ENCODE measurements around the gene GLT6D1. TPM values are rescaled to one million over a fixed set of nuclear protein-coding genes. Genes with fewer than 3 reads are reported as not detected.

Gene GLT6D1
- total and polyA plus RNA-seq, 2 donors (not counting 3 experiments of a cell fraction or from before 2014, with no cell fraction given), result not detected

DNA sequence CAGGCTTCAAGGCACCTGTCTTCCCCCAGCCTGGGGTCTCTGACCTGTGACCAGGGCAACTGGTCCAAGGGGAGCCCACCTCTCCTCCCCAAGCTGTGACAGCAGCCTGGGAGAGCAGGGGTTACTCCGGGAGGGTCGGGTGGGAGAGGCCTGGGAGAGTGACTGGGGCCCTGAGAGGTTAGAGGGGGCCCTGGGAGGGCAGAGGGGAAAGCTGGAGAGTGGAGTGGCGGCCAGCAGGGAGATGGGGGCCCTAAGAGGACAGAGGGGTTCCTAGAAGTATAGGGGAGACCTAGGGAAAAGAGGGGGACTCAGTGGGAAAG lies 24.1 kb upstream of the GLT6D1 start:
- no peak for TF ChIP-seq JUN (IDR thresholded peaks at IDR 0.05; ENCODE audit: borderline replicate concordance, insufficient read depth, insufficient read length, low read depth)
- no peak for TF ChIP-seq POLR2A (IDR thresholded peaks at IDR 0.05; ENCODE audit: low read depth, low read length)
- TF ChIP-seq, protein P1, sequence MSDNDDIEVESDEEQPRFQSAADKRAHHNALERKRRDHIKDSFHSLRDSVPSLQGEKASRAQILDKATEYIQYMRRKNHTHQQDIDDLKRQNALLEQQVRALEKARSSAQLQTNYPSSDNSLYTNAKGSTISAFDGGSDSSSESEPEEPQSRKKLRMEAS (IDR thresholded peaks at IDR 0.05; ENCODE audit: insufficient read depth, insufficient read length), result no peak
- TF ChIP-seq EZH2 (IDR thresholded peaks at IDR 0.05; ENCODE audit: borderline replicate concordance, low read depth, low read length, severe bottlenecking), result no peak
- TF ChIP-seq MYC (IDR thresholded peaks at IDR 0.05; ENCODE audit: low read depth, low read length), result no peak
- TF ChIP-seq CTCF (IDR thresholded peaks at IDR 0.05; ENCODE audit: extremely low read depth in 1 of 2, insufficient read depth in 1 of 2, low read depth in 1 of 2, low read length in 2 of 2), result no peak

More for the DNA sequence above, 24.1 kb upstream of the GLT6D1 start:
- no peaks in the 10 kb centered on the region for H3K36me3 ChIP-seq (ENCODE audit: control insufficient read depth in 2 of 2, extremely low read depth in 1 of 2, insufficient read depth in 2 of 2, low read length in 2 of 2)
- no peaks in the 10 kb centered on the region for H3K27me3 ChIP-seq (ENCODE audit: control insufficient read depth in 2 of 2, insufficient read depth in 2 of 2, low read length in 2 of 2)
- H3K9me3 ChIP-seq (replicated peaks; ENCODE audit: control insufficient read depth, insufficient read depth, low read length), result no peaks in the 10 kb centered on the region
- no peak overlapping the region for H3K4me2 ChIP-seq (ENCODE audit: insufficient read depth, low read length)
- H3K79me2 ChIP-seq (ENCODE audit: control insufficient read depth, insufficient read depth, low read length), result no peaks in the 10 kb centered on the region
- H2AFZ ChIP-seq (ENCODE audit: low read depth, low read length), result no peak overlapping the region
- no TSS peak for BruUV-seq (replicated peaks)
- DNase-seq (ENCODE audit: low read depth, low spot score), result no peak
- intact Hi-C loops (cut with micrococcal nuclease), result no loop called here
- dilution Hi-C loops (cut with MboI; ENCODE audit: extremely low pct_ligation_motif_present, low sequenced_read_pairs), result no loop called here
- POLR2A ChIA-PET, result no interaction called here
- H3K27ac ChIP-seq (ENCODE audit: insufficient read depth, low read depth, low read length), result no peak overlapping the region
- CTCF ChIA-PET, result no interaction called here
- no peaks in the 10 kb centered on the region for H4K20me1 ChIP-seq (replicated peaks; ENCODE audit: control insufficient read depth, extremely low read depth, insufficient read depth, low read length)
- no peaks in the 10 kb centered on the region for H3K4me1 ChIP-seq (ENCODE audit: control insufficient read depth, extremely low read depth, insufficient read depth, low read length)
- no peak overlapping the region for H3K9ac ChIP-seq (replicated peaks; ENCODE audit: extremely low read depth, insufficient read depth, low read length)
- H3K9me1 ChIP-seq (replicated peaks; ENCODE audit: control insufficient read depth, extremely low read depth, insufficient read depth, low read length), result no peaks in the 10 kb centered on the region
- H3K4me3 ChIP-seq (replicated peaks in 1 of 3; ENCODE audit: insufficient read depth in 1 of 3, low read depth in 1 of 3, low read length in 3 of 3), result no peak overlapping the region
- no peak for FAIRE-seq
